ENCODE results near the gene CHMP2A.

The CHMP2A gene

DNA sequence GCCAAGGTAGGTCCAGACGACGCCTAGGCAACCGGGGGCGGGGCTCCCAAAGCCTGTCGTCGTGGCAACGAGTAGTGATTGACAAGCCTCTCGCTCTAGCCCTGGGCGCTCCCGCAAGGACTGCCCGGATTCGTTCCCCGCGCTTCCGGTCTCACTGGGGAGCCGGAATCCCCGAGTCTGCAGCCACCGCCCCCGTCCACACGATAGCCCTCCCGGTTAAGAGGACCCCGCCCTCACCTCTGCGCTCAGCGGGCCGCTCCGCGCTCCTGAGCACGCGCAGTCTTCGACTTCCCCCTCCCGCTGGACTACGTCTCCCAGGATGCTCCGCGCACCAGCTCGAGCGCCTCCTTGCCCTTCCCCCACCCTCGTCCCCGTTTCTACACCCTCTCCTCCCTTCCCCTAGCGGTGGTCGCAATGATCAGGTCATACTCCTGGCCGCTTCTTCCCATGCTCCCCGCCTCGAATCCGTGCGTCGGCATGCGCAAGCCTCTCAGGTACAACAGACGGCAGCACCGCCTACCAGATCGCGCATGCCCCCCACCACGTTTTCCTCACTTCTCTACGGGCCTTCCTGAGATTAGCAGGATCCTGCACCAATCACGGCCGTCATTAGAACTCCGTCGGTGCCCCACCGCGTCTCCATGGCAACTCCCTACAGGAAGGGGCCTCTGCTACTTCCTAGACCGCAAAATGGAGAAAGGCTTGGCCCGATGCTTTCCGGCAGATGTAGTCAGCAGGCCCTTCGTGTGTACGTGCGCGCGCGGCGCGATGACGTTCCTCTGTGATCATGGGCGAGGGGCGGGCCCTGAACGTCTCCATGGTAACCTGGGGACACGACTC, 18.1 kb upstream of the CHMP2A start, which contains the start of gene MZF1 (continued):
- TF ChIP-seq, protein P1, sequence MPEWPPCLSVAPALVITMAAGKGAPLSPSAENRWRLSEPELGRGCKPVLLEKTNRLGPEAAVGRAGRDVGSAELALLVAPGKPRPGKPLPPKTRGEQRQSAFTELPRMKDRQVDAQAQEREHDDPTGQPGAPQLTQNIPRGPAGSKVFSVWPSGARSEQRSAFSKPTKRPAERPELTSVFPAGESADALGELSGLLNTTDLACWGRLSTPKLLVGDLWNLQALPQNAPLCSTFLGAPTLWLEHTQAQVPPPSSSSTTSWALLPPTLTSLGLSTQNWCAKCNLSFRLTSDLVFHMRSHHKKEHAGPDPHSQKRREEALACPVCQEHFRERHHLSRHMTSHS (tag by site-specific recombination; IDR thresholded peaks at IDR 0.05), result no peak
- TF ChIP-seq, protein P2, sequence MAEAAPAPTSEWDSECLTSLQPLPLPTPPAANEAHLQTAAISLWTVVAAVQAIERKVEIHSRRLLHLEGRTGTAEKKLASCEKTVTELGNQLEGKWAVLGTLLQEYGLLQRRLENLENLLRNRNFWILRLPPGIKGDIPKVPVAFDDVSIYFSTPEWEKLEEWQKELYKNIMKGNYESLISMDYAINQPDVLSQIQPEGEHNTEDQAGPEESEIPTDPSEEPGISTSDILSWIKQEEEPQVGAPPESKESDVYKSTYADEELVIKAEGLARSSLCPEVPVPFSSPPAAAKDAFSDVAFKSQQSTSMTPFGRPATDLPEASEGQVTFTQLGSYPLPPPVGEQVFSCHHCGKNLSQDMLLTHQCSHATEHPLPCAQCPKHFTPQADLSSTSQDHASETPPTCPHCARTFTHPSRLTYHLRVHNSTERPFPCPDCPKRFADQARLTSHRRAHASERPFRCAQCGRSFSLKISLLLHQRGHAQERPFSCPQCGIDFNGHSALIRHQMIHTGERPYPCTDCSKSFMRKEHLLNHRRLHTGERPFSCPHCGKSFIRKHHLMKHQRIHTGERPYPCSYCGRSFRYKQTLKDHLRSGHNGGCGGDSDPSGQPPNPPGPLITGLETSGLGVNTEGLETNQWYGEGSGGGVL (tag by site-specific recombination; IDR thresholded peaks at IDR 0.05), result peak; percentile 90
- TF ChIP-seq ZIC2 (tag by site-specific recombination; IDR thresholded peaks at IDR 0.05) (peak; percentile 86), YY1 (tag by site-specific recombination; IDR thresholded peaks at IDR 0.05) (no peak; the same call in 1 of the 2 replicates), ZNF624 (tag by site-specific recombination; IDR thresholded peaks at IDR 0.05) (no peak), MZF1 (tag by site-specific recombination; IDR thresholded peaks at IDR 0.05; ENCODE audit: borderline replicate concordance) (peak; percentile 59; the same call in 1 of the 2 replicates), ZBTB20 (tag by site-specific recombination; IDR thresholded peaks at IDR 0.05) (peak; percentile 53; the same call in 1 of the 2 replicates), KLF1 (tag by site-specific recombination; IDR thresholded peaks at IDR 0.05) (peak; percentile 88), ZNF777 (tag by site-specific recombination; IDR thresholded peaks at IDR 0.05; ENCODE audit: borderline replicate concordance) (peak; percentile 100), ZNF701 (tag by site-specific recombination; IDR thresholded peaks at IDR 0.05) (no peak), SCRT1 (tag by site-specific recombination; IDR thresholded peaks at IDR 0.05; ENCODE audit: borderline replicate concordance) (no peak), ZNF560 (tag by site-specific recombination; IDR thresholded peaks at IDR 0.05; ENCODE audit: borderline replicate concordance) (no peak), KLF7 (tag by site-specific recombination; IDR thresholded peaks at IDR 0.05; ENCODE audit: borderline replicate concordance) (peak; percentile 72; the same call in 1 of the 2 replicates), ZNF140 (tag by site-specific recombination; IDR thresholded peaks at IDR 0.05) (no peak), ZNF785 (tag by site-specific recombination; IDR thresholded peaks at IDR 0.05) (no peak), ZNF354C (tag by site-specific recombination; IDR thresholded peaks at IDR 0.05; ENCODE audit: borderline replicate concordance, low read depth) (no peak), ZNF610 (tag by site-specific recombination; IDR thresholded peaks at IDR 0.05; ENCODE audit: borderline replicate concordance) (peak; percentile 88; the same call in 1 of the 2 replicates), ZNF416 (tag by site-specific recombination; IDR thresholded peaks at IDR 0.05) (no peak), ZFP41 (tag by site-specific recombination; IDR thresholded peaks at IDR 0.05; ENCODE audit: borderline replicate concordance) (no peak), ZNF426 (tag by site-specific recombination; IDR thresholded peaks at IDR 0.05) (no peak), ZNF558 (tag by site-specific recombination; IDR thresholded peaks at IDR 0.05) (no peak), ZNF114 (tag by site-specific recombination; IDR thresholded peaks at IDR 0.05) (no peak)
- TF ChIP-seq, protein P3, sequence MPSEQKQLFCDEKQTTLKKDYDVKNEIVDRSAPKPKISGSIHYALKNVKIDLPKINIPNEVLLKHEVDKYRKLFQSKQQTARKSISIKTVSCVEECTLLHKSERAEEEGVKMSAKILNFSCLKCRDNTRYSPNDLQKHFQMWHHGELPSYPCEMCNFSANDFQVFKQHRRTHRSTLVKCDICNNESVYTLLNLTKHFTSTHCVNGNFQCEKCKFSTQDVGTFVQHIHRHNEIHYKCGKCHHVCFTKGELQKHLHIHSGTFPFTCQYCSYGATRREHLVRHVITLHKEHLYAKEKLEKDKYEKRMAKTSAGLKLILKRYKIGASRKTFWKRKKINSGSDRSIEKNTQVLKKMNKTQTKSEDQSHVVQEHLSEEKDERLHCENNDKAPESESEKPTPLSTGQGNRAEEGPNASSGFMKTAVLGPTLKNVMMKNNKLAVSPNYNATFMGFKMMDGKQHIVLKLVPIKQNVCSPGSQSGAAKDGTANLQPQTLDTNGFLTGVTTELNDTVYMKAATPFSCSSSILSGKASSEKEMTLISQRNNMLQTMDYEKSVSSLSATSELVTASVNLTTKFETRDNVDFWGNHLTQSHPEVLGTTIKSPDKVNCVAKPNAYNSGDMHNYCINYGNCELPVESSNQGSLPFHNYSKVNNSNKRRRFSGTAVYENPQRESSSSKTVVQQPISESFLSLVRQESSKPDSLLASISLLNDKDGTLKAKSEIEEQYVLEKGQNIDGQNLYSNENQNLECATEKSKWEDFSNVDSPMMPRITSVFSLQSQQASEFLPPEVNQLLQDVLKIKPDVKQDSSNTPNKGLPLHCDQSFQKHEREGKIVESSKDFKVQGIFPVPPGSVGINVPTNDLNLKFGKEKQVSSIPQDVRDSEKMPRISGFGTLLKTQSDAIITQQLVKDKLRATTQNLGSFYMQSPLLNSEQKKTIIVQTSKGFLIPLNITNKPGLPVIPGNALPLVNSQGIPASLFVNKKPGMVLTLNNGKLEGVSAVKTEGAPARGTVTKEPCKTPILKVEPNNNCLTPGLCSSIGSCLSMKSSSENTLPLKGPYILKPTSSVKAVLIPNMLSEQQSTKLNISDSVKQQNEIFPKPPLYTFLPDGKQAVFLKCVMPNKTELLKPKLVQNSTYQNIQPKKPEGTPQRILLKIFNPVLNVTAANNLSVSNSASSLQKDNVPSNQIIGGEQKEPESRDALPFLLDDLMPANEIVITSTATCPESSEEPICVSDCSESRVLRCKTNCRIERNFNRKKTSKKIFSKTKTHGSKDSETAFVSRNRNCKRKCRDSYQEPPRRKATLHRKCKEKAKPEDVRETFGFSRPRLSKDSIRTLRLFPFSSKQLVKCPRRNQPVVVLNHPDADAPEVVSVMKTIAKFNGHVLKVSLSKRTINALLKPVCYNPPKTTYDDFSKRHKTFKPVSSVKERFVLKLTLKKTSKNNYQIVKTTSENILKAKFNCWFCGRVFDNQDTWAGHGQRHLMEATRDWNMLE (tag by site-specific recombination; conservative IDR thresholded peaks at IDR 0.05; ENCODE audit: low read depth), result peak; percentile 23; the same call in 1 of the 2 replicates
- TF ChIP-seq, protein P4, sequence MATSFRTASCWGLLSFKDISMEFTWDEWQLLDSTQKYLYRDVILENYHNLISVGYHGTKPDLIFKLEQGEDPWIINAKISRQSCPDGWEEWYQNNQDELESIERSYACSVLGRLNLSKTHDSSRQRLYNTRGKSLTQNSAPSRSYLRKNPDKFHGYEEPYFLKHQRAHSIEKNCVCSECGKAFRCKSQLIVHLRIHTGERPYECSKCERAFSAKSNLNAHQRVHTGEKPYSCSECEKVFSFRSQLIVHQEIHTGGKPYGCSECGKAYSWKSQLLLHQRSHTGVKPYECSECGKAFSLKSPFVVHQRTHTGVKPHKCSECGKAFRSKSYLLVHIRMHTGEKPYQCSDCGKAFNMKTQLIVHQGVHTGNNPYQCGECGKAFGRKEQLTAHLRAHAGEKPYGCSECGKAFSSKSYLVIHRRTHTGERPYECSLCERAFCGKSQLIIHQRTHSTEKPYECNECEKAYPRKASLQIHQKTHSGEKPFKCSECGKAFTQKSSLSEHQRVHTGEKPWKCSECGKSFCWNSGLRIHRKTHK (tag by site-specific recombination; IDR thresholded peaks at IDR 0.05), result no peak
- TF ChIP-seq, protein P5, sequence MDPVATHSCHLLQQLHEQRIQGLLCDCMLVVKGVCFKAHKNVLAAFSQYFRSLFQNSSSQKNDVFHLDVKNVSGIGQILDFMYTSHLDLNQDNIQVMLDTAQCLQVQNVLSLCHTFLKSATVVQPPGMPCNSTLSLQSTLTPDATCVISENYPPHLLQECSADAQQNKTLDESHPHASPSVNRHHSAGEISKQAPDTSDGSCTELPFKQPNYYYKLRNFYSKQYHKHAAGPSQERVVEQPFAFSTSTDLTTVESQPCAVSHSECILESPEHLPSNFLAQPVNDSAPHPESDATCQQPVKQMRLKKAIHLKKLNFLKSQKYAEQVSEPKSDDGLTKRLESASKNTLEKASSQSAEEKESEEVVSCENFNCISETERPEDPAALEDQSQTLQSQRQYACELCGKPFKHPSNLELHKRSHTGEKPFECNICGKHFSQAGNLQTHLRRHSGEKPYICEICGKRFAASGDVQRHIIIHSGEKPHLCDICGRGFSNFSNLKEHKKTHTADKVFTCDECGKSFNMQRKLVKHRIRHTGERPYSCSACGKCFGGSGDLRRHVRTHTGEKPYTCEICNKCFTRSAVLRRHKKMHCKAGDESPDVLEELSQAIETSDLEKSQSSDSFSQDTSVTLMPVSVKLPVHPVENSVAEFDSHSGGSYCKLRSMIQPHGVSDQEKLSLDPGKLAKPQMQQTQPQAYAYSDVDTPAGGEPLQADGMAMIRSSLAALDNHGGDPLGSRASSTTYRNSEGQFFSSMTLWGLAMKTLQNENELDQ (tag by site-specific recombination; IDR thresholded peaks at IDR 0.05; ENCODE audit: low read depth), result no peak
- TF ChIP-seq, protein P6, sequence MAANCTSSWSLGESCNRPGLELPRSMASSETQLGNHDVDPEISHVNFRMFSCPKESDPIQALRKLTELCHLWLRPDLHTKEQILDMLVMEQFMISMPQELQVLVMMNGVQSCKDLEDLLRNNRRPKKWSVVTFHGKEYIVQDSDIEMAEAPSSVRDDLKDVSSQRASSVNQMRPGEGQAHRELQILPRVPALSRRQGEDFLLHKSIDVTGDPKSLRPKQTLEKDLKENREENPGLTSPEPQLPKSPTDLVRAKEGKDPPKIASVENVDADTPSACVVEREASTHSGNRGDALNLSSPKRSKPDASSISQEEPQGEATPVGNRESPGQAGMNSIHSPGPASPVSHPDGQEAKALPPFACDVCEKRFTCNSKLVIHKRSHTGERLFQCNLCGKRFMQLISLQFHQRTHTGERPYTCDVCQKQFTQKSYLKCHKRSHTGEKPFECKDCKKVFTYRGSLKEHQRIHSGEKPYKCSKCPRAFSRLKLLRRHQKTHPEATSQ (tag by site-specific recombination; IDR thresholded peaks at IDR 0.05), result no peak
